Subcutaneous adipose tissue (tissue), 4 donors: ENCODE results near the gene C3orf62. TPM values are rescaled to one million over a fixed set of nuclear protein-coding genes. Genes with fewer than 3 reads are reported as not detected.

ENCODE experiments used
- small RNA-seq: library from RNA; depleted of rRNA; stranded (forward); fragments of <200 nt; gene quantifications from one replicate; pipeline ENCODE3, GENCODE V24; 2016
- total RNA-seq, 4 donors: library from RNA; depleted of rRNA; stranded (reverse); fragments of >200 nt; gene quantifications; one replicate each; pipeline ENCODE4 v1.1.0, GENCODE V29; 2016
- TF ChIP-seq, protein P1 (sequence below): fragments of 450-650 bp; IDR thresholded peaks from one replicate; pipeline ENCODE4 v1.5.1; 2016; ENCODE audit warnings: low read depth, mild to moderate bottlenecking, control low read depth, antibody characterized with exemption, moderate library complexity

Gene C3orf62
- total RNA-seq, 4 donors from 2014 or later, result 3.6 to 27.3 (median 6.9) TPM

GRCh38 chr3:49236226-49236625 is 40.8 kb downstream of the C3orf62 start:
- TF ChIP-seq, protein P1, sequence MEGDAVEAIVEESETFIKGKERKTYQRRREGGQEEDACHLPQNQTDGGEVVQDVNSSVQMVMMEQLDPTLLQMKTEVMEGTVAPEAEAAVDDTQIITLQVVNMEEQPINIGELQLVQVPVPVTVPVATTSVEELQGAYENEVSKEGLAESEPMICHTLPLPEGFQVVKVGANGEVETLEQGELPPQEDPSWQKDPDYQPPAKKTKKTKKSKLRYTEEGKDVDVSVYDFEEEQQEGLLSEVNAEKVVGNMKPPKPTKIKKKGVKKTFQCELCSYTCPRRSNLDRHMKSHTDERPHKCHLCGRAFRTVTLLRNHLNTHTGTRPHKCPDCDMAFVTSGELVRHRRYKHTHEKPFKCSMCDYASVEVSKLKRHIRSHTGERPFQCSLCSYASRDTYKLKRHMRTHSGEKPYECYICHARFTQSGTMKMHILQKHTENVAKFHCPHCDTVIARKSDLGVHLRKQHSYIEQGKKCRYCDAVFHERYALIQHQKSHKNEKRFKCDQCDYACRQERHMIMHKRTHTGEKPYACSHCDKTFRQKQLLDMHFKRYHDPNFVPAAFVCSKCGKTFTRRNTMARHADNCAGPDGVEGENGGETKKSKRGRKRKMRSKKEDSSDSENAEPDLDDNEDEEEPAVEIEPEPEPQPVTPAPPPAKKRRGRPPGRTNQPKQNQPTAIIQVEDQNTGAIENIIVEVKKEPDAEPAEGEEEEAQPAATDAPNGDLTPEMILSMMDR, result no peak

GRCh38 chr3:49222002-49222401 is 55.0 kb downstream of the C3orf62 start:
- TF ChIP-seq, protein P1, result no peak

- TF ChIP-seq, protein P1, result no peak
These were observed 57.9 kb downstream of the C3orf62 start for GRCh38 chr3:49219132-49219531.

Small RNA genes lying within 50 kb of the gene (small RNA-seq; reads per million reads assigned to genes)
- not detected for gene AC121247.2
- not detected for gene MIR4271
- gene RF00019, result 0.49 reads per million

Other genes with a start within 250 kb of the C3orf62 start
- 100 to 1,000 TPM in 2 of 4 donors, 10 to 100 TPM in 2; 92.3 to 126 (median 105) TPM for gene IMPDH2, start 247.8 kb downstream of the C3orf62 start, total RNA-seq
- gene QRICH1, start 183.2 kb downstream of the C3orf62 start, total RNA-seq, result 10 to 100 TPM; 47.9 to 90.7 (median 76.5) TPM
- 100 to 1,000 TPM; 198 to 233 (median 211) TPM for gene QARS1, start 172.5 kb downstream of the C3orf62 start, total RNA-seq
- 10 to 100 TPM; 26.4 to 73.8 (median 52.3) TPM for gene USP19, start 156.4 kb downstream of the C3orf62 start, total RNA-seq
- gene LAMB2, start 144.2 kb downstream of the C3orf62 start, total RNA-seq, result 100 to 1,000 TPM; 411 to 623 (median 527) TPM
- 10 to 100 TPM; 18.3 to 28.3 (median 25.1) TPM for gene CCDC71, start 110.9 kb downstream of the C3orf62 start, total RNA-seq
- 100 to 1,000 TPM in 1 of 4 donors, 10 to 100 TPM in 3; 28.4 to 166 (median 64.0) TPM for gene KLHDC8B, start 105.6 kb downstream of the C3orf62 start, total RNA-seq
- 10 to 100 TPM; 31.0 to 67.3 (median 36.5) TPM for gene USP4, start 62.8 kb upstream of the C3orf62 start, total RNA-seq
- gene GPX1, start 81.1 kb upstream of the C3orf62 start, total RNA-seq, result 100 to 1,000 TPM; 386 to 887 (median 696) TPM
- gene RHOA, start 134.7 kb upstream of the C3orf62 start, total RNA-seq, result 100 to 1,000 TPM; 534 to 619 (median 593) TPM
- gene TCTA, start 135.2 kb upstream of the C3orf62 start, total RNA-seq, result 10 to 100 TPM; 18.1 to 25.8 (median 18.1) TPM
- gene AMT, start 145.2 kb upstream of the C3orf62 start, total RNA-seq, result 1 to 10 TPM; 1.4 to 8.3 (median 1.9) TPM
- 1 to 10 TPM; 1.9 to 5.3 (median 4.7) TPM for gene NICN1, start 152.1 kb upstream of the C3orf62 start, total RNA-seq
- 10 to 100 TPM; 31.3 to 48.4 (median 39.0) TPM for gene DAG1, start 193.0 kb upstream of the C3orf62 start, total RNA-seq